LNCaP clone FGC (cell line): Measurements from ENCODE around the gene LYPD8.
"Not testable (repeated sequence)": the region's sequence is repeated elsewhere in the genome, so short reads cannot be mapped to it uniquely, and the experiment has no call there.

ENCODE experiments used
- DNase-seq: peaks from one replicate; pipeline ENCODE4 v3.0.0-alpha.2; 2011; ENCODE audit warnings: low read depth
- H3K4me3 ChIP-seq: 2 replicates; pipeline ENCODE4 v1.5.1; 2011; ENCODE audit warnings: mild to moderate bottlenecking, low read depth, low read length, control low read depth
- TF ChIP-seq, protein P1 (sequence below): IDR thresholded peaks from 2 replicates; pipeline ENCODE4 v1.5.1; 2012; ENCODE audit warnings: mild to moderate bottlenecking; ENCODE audit not compliant: control insufficient read depth, insufficient read depth; ENCODE audit errors: extremely low read depth

The LYPD8 gene

DNA sequence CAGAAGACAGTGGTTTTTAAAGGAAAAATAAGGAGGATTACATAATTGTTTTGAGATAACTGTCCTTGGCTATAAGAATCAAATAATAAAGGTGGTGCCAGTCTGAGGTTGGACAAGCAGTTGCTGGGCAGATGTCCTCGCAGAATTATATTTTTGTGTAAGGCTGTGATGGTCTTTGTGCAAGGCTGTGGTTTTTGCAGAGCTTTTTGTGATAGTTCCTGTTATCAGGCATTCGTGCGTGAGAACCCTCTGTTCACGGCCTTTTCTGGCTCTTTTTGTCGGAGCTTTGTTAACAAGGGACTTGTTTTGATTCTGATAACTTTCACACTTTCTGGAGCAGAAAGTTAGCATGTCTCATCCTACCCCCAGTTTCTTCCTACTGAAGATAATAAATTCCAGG, 36.8 kb upstream of the LYPD8 start:
- TF ChIP-seq, protein P1, sequence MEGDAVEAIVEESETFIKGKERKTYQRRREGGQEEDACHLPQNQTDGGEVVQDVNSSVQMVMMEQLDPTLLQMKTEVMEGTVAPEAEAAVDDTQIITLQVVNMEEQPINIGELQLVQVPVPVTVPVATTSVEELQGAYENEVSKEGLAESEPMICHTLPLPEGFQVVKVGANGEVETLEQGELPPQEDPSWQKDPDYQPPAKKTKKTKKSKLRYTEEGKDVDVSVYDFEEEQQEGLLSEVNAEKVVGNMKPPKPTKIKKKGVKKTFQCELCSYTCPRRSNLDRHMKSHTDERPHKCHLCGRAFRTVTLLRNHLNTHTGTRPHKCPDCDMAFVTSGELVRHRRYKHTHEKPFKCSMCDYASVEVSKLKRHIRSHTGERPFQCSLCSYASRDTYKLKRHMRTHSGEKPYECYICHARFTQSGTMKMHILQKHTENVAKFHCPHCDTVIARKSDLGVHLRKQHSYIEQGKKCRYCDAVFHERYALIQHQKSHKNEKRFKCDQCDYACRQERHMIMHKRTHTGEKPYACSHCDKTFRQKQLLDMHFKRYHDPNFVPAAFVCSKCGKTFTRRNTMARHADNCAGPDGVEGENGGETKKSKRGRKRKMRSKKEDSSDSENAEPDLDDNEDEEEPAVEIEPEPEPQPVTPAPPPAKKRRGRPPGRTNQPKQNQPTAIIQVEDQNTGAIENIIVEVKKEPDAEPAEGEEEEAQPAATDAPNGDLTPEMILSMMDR, result no peak
- no peak for DNase-seq
- no peak overlapping the region for H3K4me3 ChIP-seq

DNA sequence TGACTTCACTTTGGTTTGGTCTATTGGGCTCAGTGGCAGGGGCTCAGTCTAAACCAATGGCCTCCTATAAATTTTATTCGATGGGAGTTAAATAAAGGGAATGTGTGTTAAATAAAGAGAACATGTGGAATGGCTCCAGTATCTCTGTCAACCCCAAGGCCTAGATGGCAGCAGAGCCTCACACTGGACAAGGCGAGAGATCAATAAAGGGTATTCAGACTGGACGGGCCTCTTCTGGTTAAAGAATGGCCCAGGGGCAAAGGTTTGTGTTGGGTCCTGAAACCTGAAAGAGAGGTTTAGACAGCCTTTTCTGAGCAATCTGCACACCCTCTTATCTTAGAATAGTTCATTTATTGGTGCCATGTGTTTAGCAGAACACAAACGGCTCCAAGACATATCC, 35.5 kb upstream of the LYPD8 start:
- DNase-seq, result no peak
- TF ChIP-seq, protein P1, result no peak
- no peak overlapping the region for H3K4me3 ChIP-seq

DNA sequence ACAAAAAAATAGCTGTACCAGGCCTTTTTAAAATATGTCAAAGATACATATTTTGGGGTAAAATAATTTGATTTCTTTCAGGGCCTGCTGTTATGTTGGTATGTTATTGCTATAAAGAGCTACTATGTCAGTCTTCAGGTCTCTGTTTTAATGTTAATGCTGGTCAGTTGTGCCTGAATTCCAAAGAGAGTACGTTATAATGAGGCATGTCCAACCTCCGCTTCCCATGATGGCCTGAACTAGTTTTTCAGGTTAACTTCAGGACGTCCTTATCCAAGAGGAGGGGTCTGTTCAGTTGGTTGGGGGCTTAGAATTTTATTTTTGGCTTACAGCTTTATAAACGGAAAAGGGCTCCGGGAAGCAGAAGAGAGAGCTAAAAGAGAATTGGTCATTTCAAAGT, 34.9 kb upstream of the LYPD8 start:
- TF ChIP-seq, protein P1, result no peak
- no peak for DNase-seq
- H3K4me3 ChIP-seq, result no peak overlapping the region

DNA sequence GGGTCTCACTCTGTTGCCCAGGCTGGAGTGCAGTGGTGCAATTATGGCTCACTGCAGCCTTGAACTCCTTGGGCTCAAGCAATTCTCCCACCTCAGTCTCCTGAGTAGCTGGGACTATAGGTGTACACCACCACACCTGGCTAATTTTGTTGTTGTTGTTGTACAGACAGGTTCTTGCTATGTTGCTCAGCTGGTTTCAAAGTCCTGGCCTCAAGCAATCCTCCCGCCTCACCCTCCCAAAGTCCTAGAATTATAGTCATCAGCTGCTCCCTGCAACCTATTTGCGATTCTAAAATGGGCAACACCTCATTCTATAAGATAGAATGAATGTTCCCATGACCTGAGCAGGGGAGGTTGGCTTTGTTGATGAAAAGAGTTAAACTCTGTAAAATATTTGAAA, 33.8 kb upstream of the LYPD8 start:
- H3K4me3 ChIP-seq, DNase-seq: not testable (repeated sequence)

DNA sequence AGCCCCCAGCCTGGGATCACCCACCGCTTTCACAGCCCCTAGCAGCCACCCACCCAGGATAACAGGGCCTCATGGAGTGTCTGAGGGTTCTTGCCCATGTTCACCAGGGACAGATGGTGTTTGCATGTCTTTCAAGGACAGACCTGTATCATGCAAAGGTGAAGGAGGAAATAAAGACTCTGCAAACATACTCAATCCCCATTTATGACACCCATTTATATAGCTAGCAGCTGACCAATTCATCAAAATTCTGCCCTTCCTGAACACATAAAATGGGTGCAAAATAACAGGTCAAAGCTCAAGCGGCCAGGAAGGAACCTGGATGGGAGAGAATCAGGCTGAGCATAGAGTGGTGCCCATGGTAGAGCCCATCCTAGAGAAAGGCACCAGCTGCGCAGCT, 32.8 kb upstream of the LYPD8 start:
- H3K4me3 ChIP-seq, result no peak overlapping the region
- no peak for DNase-seq
- TF ChIP-seq, protein P1, result no peak

DNA sequence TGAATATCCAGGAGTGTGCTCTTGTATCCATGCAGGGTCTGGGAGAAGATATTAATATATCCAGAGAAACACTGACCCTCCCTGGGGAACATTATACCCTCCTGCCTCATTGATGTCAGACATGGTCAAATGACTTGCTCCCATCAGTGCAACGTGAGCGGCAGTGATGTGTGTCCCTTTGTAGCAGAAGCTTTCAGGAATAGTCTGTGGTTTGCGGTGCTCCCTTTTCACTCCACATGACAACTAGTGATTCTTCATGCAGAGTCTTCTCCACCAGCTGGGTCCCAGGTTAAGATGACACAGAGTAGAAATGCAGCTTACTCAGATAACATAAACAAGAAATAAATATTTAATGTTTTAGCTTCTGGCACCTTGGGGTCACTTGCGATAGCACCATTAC, 31.9 kb upstream of the LYPD8 start:
- DNase-seq, result no peak
- H3K4me3 ChIP-seq, result no peak overlapping the region
- TF ChIP-seq, protein P1, result no peak

DNA sequence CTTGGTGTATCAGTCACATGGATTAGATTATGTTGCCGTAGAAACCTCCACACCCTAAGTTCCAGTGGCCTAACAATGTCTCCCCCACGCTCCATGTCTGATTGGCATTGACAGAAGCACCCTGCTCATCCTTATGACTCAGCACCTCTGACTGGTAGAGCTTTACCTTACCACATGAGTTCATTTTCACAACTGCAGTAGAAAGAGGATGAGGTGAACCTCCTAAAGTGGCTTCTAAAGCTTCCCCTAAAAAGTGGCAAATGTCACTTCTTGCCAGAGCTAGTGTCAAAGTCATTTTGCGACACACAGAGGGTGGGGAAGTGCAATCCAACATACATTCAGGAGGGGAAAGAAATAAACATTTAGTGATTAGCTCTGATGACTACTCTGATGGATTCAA, 30.6 kb upstream of the LYPD8 start:
- DNase-seq, result no peak

DNA sequence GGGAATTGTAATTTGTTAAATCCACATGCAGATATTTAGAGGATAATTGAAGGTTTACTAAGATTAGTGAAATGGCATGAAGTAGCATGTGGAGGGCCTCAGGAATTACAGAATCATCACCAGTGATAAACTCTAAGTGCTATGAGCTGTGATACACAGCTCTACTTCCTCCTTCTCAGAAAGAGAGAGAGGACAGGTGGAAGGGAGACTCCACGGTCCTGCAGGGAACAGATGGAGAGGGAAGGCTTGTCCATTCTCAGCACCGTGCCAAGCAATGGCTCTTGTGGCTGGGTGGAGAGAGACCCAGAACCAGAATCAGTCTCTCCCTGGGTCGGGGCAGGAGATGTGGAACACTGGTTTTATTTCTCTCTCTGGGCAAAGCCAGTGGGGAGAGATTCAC, 27.8 kb upstream of the LYPD8 start:
- TF ChIP-seq, protein P1, result no peak
- DNase-seq, result no peak
- H3K4me3 ChIP-seq, result no peak overlapping the region

More for the DNA sequence above, 30.6 kb upstream of the LYPD8 start:
- TF ChIP-seq, protein P1, result no peak
- H3K4me3 ChIP-seq, result no peak overlapping the region
